Calu3 (cell line): Measurements from ENCODE around the gene LAG3. TPM values are rescaled to one million over a fixed set of nuclear protein-coding genes. Genes with fewer than 3 reads are reported as not detected.
A peak's percentile ranks its signal among the peaks of the same experiment; 100 is the strongest.

Experiments
- BruUV-seq: library from RNA; stranded (reverse); fragments of 400-500 nt; replicated peaks from 2 replicates; lab custom pipeline; 2021; lab: Mats Ljungman, UMichigan
- CTCF ChIA-PET: fragments of 300-600 bp; sonication (Branson Sonifier 250); formaldehyde crosslinking; loops from one replicate; lab custom pipeline; 2022; ENCODE audit warnings: antibody characterized with exemption; lab: Charles Lee
- DNase-seq: peaks from one replicate; pipeline ENCODE4 v3.0.0; 2022
- H3K27ac Mint-ChIP-seq: one replicate; pipeline ENCODE4 v1.8.0; 2022; ENCODE audit warnings: mixed read lengths; ENCODE audit not compliant: unreplicated experiment
- H3K27me3 Mint-ChIP-seq: one replicate; pipeline ENCODE4 v1.8.0; 2022; ENCODE audit warnings: mixed read lengths; ENCODE audit not compliant: unreplicated experiment
- H3K36me3 Mint-ChIP-seq: one replicate; pipeline ENCODE4 v1.8.0; 2022; ENCODE audit warnings: mild to moderate bottlenecking, moderate library complexity, mixed read lengths; ENCODE audit not compliant: insufficient read depth, unreplicated experiment
- H3K4me1 Mint-ChIP-seq: one replicate; pipeline ENCODE4 v1.8.0; 2022; ENCODE audit warnings: mild to moderate bottlenecking, low read depth, mixed read lengths; ENCODE audit not compliant: unreplicated experiment
- H3K4me3 Mint-ChIP-seq: one replicate; pipeline ENCODE4 v1.8.0; 2022; ENCODE audit warnings: mild to moderate bottlenecking, low read depth, moderate library complexity, mixed read lengths; ENCODE audit not compliant: unreplicated experiment
- H3K9me3 Mint-ChIP-seq: one replicate; pipeline ENCODE4 v1.8.0; 2022; ENCODE audit warnings: low read depth, mixed read lengths; ENCODE audit not compliant: unreplicated experiment
- CTCF ChIP-seq: fragments of 200-600 bp; IDR thresholded peaks from one replicate; pipeline ENCODE4 v1.8.0; 2022; ENCODE audit warnings: antibody characterized with exemption; ENCODE audit not compliant: unreplicated experiment
- intact Hi-C: fragments of 100-400 bp; cut with micrococcal nuclease; formaldehyde crosslinking; loops from one replicate; pipeline ENCODE4 v1.10.0; 2022; ENCODE audit not compliant: unreplicated experiment
- total RNA-seq: library from RNA; stranded (reverse); gene quantifications from 2 replicates; pipeline ENCODE4 v1.2.3, GENCODE V29; 2022

LAG3 gene
- total RNA-seq, 1 experiment from 2014 or later = not detected

DNA sequence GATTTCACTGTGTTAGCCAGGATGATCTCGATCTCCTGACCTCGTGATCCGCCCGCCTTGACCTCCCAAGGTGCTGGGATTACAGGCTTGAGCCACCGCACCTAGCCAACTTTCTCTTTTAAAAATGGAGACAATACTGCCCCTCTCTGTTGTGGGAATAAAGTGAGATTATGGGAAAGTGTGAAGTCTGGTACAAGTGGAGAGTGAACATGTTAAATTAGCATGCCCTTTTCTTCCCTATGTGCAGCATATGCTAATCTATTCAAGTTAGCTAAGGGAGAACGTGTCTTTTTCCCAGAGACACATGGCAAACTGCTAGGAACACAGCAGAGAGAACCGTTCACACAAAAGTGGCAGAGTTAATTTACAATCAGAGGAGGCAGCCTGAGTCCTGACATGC lies 47.0 kb upstream of the LAG3 start:
- Mint-ChIP-seq H3K4me3 (no peak overlapping the region), H3K27me3 (peaks cover under 1% of the 10 kb centered on the region), H3K4me1 (peaks cover 15% of the 10 kb centered on the region), H3K9me3 (no peaks in the 10 kb centered on the region), H3K27ac (no peak overlapping the region), H3K36me3 (peaks cover 32% of the 10 kb centered on the region)
- CTCF ChIA-PET = interaction anchor here (2.3 kb wide), 1 partner anchor 27 kb away, joined by 13 read pairs; the partner anchor contains the start of gene MLF2
- BruUV-seq = TSS peak; percentile 79
- DNase-seq = no peak
- intact Hi-C loops = no loop called here
- TF ChIP-seq CTCF = no peak

- Mint-ChIP-seq H3K27ac (no peak overlapping the region), H3K9me3 (no peaks in the 10 kb centered on the region), H3K36me3 (peaks cover 23% of the 10 kb centered on the region), H3K27me3 (no peaks in the 10 kb centered on the region), H3K4me3 (no peak overlapping the region), H3K4me1 (no peaks in the 10 kb centered on the region)
- no peak for DNase-seq
- intact Hi-C loops = no loop called here
- CTCF ChIA-PET = no interaction called here
- BruUV-seq = no TSS peak
- TF ChIP-seq CTCF = no peak
Observed at GRCh38 chr12:6729186-6729585, 43.1 kb upstream of the LAG3 start.

DNA sequence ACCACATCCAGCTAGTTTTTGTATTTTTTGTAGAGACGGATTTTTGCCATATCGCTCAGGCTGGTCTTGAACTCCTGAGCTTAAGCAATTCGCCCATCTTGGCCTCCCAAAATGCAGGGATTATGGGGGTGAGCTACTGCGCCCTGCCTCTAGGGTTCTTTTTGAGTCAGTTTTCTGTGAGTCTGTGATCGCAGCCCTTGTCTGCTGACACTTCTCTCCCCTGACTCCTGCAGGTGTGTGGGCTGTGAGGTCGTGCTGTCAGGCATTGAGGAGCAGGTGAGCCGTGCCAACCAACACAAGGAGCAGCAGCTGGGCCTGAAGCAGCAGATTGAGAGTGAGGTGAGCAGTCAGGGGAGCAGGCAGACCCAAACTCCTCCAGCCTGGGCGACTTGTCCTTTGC lies 42.2 kb upstream of the LAG3 start:
- CTCF ChIA-PET = interaction anchor here (0.9 kb wide), 1 partner anchor 57 kb away, joined by 6 read pairs; no protein-coding TSS in a partner anchor
- no TSS peak for BruUV-seq
- H3K4me3 Mint-ChIP-seq = no peak overlapping the region

DNA sequence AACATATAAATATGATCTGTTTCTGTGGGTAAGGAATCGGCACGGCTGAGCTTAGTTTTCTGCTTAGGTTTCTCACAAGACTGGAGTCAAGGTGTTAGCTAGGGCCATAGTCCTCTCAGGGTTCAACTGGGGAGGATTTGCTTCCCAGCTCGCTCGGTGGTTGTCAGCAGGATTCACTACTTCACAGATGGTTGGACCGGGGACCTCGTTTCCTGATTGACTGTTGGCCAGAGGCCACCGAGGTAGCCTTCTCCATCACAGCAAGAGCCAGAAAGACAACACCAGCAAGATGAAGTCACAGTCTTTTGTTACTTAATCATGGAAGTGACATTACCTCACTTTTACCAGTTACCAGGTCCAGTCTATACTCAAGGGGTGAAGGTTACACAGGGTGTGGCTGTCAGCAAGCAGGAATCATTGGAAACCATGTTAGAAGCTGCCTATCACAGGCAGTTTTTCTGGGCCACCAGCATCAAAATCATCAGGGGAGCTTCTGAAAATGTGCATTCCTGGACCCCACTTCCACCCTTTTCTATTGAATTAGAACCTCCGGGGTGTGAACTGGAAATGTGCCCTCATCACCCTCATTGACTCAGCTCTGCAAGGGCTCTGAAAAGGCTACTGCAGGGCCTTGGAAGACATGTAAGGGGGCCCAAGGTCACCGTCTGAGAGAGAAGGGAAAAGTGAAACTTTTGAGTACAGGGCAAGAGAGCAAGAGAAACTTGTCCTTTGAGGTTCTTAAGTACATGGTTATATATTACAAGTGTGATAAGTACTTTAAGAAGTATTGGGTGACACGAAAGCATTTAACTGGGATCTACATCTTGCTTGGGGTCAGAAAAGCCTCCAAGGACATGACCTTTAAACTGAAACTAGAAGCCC lies 37.6 kb upstream of the LAG3 start:
- BruUV-seq = no TSS peak
- intact Hi-C loops = loop anchor here (1.0 kb wide), 2 partner anchors 45 to 91 kb away; no protein-coding TSS in a partner anchor
- H3K36me3 Mint-ChIP-seq = peaks cover 7% of the 10 kb centered on the region
- TF ChIP-seq CTCF = no peak
- CTCF ChIA-PET = no interaction called here
- H3K27me3 Mint-ChIP-seq = no peaks in the 10 kb centered on the region
- no peak for DNase-seq
- no peaks in the 10 kb centered on the region for H3K9me3 Mint-ChIP-seq
- H3K4me3 Mint-ChIP-seq = no peak overlapping the region
- peaks cover 8% of the 10 kb centered on the region for H3K4me1 Mint-ChIP-seq
- H3K27ac Mint-ChIP-seq = no peak overlapping the region

More for the DNA sequence above, 42.2 kb upstream of the LAG3 start:
- H3K4me1 Mint-ChIP-seq = no peaks in the 10 kb centered on the region
- TF ChIP-seq CTCF = no peak
- intact Hi-C loops = no loop called here
- no peak overlapping the region for H3K27ac Mint-ChIP-seq
- no peaks in the 10 kb centered on the region for H3K27me3 Mint-ChIP-seq
- H3K9me3 Mint-ChIP-seq = no peaks in the 10 kb centered on the region
- DNase-seq = no peak
- peaks cover 18% of the 10 kb centered on the region for H3K36me3 Mint-ChIP-seq
